GM21529 (cell line): ENCODE measurements around the gene RAC2.
A peak's percentile ranks its signal among the peaks of the same experiment; 100 is the strongest.
"Not testable (repeated sequence)": the region's sequence is repeated elsewhere in the genome, so short reads cannot be mapped to it uniquely, and the experiment has no call there.

Experiments
- ATAC-seq: cut with Tn5 transposase; IDR thresholded peaks from one replicate; pipeline ENCODE4 v1.9.1; 2021; ENCODE audit not compliant: unreplicated experiment

Gene RAC2

GRCh38 chr22:37206841-37207821 lies 36.9 kb downstream of the RAC2 start:
- ATAC-seq, result no peak

GRCh38 chr22:37206118-37206840 lies 37.8 kb downstream of the RAC2 start:
- no peak for ATAC-seq

- no peak for ATAC-seq
These were observed 39.0 kb downstream of the RAC2 start for GRCh38 chr22:37205046-37205445.

GRCh38 chr22:37204045-37204655 lies 39.9 kb downstream of the RAC2 start:
- ATAC-seq, result no peak

- ATAC-seq, result no peak
These were observed 40.6 kb downstream of the RAC2 start for GRCh38 chr22:37203354-37204044.

- no peak for ATAC-seq
These were observed 41.4 kb downstream of the RAC2 start for GRCh38 chr22:37202716-37203115.

- ATAC-seq, result no peak
These were observed 42.0 kb downstream of the RAC2 start for GRCh38 chr22:37202001-37202555.

- ATAC-seq, result not testable (repeated sequence)
These were observed 42.6 kb downstream of the RAC2 start for GRCh38 chr22:37201443-37201820.

- ATAC-seq, result peak; percentile 10
These were observed 44.3 kb downstream of the RAC2 start for GRCh38 chr22:37199760-37200108.

GRCh38 chr22:37199103-37199759 lies 44.8 kb downstream of the RAC2 start:
- ATAC-seq, result peak; percentile 83

GRCh38 chr22:37198258-37199102 lies 45.6 kb downstream of the RAC2 start:
- ATAC-seq, result no peak

GRCh38 chr22:37197451-37198257 lies 46.4 kb downstream of the RAC2 start:
- no peak for ATAC-seq

- ATAC-seq, result no peak
These were observed 47.3 kb downstream of the RAC2 start for GRCh38 chr22:37196539-37197450.

- ATAC-seq, result no peak
These were observed 48.1 kb downstream of the RAC2 start for GRCh38 chr22:37195921-37196320.

- ATAC-seq, result no peak
These were observed 49.3 kb downstream of the RAC2 start for GRCh38 chr22:37194750-37195149.

GRCh38 chr22:37193629-37194191 lies 50.4 kb downstream of the RAC2 start:
- peak; percentile 45 for ATAC-seq

- no peak for ATAC-seq
These were observed 51.3 kb downstream of the RAC2 start for GRCh38 chr22:37192741-37193140.
